ENCODE measurements around the gene PTPRN2.

PTPRN2 gene

GRCh38 chr7:157541295-157542067, 1046.1 kb downstream of the PTPRN2 start:
- DNase-seq = no peak

- no peak for DNase-seq
Measured at GRCh38 chr7:157540606-157541294, 1046.9 kb downstream of the PTPRN2 start.

- no peak for DNase-seq
Measured at GRCh38 chr7:157540020-157540419, 1047.6 kb downstream of the PTPRN2 start.

- DNase-seq = no peak
Measured at GRCh38 chr7:157539521-157539920, 1048.1 kb downstream of the PTPRN2 start.

GRCh38 chr7:157538735-157539134, 1048.9 kb downstream of the PTPRN2 start:
- no peak for DNase-seq

GRCh38 chr7:157538321-157538720, 1049.3 kb downstream of the PTPRN2 start:
- no peak for DNase-seq

- no peak for DNase-seq
Measured at GRCh38 chr7:157537056-157537455, 1050.6 kb downstream of the PTPRN2 start.

- DNase-seq = no peak
Measured at GRCh38 chr7:157532068-157532467, 1055.6 kb downstream of the PTPRN2 start.

- DNase-seq = no peak
Measured at GRCh38 chr7:157529768-157530560, 1057.7 kb downstream of the PTPRN2 start.

GRCh38 chr7:157528785-157529341, 1058.8 kb downstream of the PTPRN2 start:
- no peak for DNase-seq

- no peak for DNase-seq
Measured at GRCh38 chr7:157527686-157528085, 1059.9 kb downstream of the PTPRN2 start.

GRCh38 chr7:157526913-157527634, 1060.5 kb downstream of the PTPRN2 start:
- DNase-seq = no peak

- no peak for DNase-seq
Measured at GRCh38 chr7:157526005-157526912, 1061.4 kb downstream of the PTPRN2 start.

- no peak for DNase-seq
Measured at GRCh38 chr7:157525491-157525915, 1062.1 kb downstream of the PTPRN2 start.

- no peak for DNase-seq
Measured at GRCh38 chr7:157524731-157525130, 1062.9 kb downstream of the PTPRN2 start.

GRCh38 chr7:157523766-157524421, 1063.7 kb downstream of the PTPRN2 start:
- no peak for DNase-seq

- DNase-seq = no peak
Measured at GRCh38 chr7:157523371-157523765, 1064.3 kb downstream of the PTPRN2 start.

- DNase-seq = no peak
Measured at GRCh38 chr7:157522954-157523353, 1064.7 kb downstream of the PTPRN2 start.

- DNase-seq = no peak
Measured at GRCh38 chr7:157522189-157522588, 1065.4 kb downstream of the PTPRN2 start.

- no peak for DNase-seq
Measured at GRCh38 chr7:157521752-157522151, 1065.9 kb downstream of the PTPRN2 start.
